WI38 (cell line): ENCODE results near the gene LRRC14B.
"Not testable (repeated sequence)": the region's sequence is repeated elsewhere in the genome, so short reads cannot be mapped to it uniquely, and the experiment has no call there.

ENCODE experiments used
- H3K4me3 ChIP-seq: 2 replicates; pipeline ENCODE4 v1.5.1; 2011; ENCODE audit warnings: low read depth, mild to moderate bottlenecking, control low read depth, low read length
- TF ChIP-seq, protein P1 (sequence below): IDR thresholded peaks from 2 replicates; pipeline ENCODE4 v1.5.1; 2012; ENCODE audit warnings: low read depth, mild to moderate bottlenecking, control low read depth, low read length

LRRC14B gene

DNA sequence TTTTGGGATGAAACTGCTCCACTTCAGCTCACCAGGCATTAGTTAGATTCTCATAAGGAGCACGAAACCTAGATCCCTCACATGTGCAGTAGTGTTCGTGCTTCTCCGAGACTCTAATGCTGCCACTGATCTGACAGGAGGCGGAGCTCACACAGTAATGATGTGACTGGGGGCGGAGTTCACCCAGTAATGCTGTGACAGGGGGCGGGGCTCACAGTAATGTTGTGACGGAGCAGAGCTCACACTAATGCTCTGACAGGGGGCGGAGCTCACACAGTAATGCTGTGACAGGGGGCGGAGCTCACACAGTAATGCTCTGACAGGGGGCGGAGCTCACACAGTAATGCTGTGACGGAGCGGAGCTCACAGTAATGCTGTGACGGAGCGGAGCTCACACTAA is 27.1 kb upstream of the LRRC14B start:
- TF ChIP-seq, protein P1, sequence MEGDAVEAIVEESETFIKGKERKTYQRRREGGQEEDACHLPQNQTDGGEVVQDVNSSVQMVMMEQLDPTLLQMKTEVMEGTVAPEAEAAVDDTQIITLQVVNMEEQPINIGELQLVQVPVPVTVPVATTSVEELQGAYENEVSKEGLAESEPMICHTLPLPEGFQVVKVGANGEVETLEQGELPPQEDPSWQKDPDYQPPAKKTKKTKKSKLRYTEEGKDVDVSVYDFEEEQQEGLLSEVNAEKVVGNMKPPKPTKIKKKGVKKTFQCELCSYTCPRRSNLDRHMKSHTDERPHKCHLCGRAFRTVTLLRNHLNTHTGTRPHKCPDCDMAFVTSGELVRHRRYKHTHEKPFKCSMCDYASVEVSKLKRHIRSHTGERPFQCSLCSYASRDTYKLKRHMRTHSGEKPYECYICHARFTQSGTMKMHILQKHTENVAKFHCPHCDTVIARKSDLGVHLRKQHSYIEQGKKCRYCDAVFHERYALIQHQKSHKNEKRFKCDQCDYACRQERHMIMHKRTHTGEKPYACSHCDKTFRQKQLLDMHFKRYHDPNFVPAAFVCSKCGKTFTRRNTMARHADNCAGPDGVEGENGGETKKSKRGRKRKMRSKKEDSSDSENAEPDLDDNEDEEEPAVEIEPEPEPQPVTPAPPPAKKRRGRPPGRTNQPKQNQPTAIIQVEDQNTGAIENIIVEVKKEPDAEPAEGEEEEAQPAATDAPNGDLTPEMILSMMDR, result no peak
- H3K4me3 ChIP-seq, result no peak overlapping the region

- not testable (repeated sequence) for H3K4me3 ChIP-seq
These were observed 26.5 kb upstream of the LRRC14B start for GRCh38 chr5:164783-165182.

- H3K4me3 ChIP-seq, result no peak overlapping the region
- TF ChIP-seq, protein P1, result no peak
These were observed 24.6 kb upstream of the LRRC14B start for GRCh38 chr5:166441-167372.

DNA sequence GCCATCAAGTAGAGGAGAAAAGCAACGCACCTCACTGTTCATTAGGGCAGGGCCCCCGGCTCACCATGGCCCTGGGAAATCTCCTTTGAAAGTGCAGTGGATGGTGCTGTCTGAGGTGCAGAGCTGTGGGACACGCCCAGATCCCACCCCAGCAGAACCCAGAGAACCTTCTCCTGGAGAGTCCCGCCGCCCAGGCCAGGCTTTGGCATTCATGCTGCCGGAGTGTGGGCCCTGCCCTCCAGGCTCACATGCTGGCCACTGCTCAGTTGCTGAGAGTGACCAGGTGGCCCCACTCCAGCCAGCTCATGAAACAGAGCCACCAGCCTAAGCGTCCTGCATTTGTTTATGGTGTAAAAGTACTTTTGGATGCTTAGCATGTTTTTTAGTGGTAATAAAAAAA is 23.8 kb upstream of the LRRC14B start:
- TF ChIP-seq, protein P1, result no peak
- no peak overlapping the region for H3K4me3 ChIP-seq

GRCh38 chr5:167982-168660 is 23.2 kb upstream of the LRRC14B start:
- TF ChIP-seq, protein P1, result no peak
- H3K4me3 ChIP-seq, result no peak overlapping the region

- TF ChIP-seq, protein P1, result no peak
- no peak overlapping the region for H3K4me3 ChIP-seq
These were observed 22.1 kb upstream of the LRRC14B start for GRCh38 chr5:169071-169727.

DNA sequence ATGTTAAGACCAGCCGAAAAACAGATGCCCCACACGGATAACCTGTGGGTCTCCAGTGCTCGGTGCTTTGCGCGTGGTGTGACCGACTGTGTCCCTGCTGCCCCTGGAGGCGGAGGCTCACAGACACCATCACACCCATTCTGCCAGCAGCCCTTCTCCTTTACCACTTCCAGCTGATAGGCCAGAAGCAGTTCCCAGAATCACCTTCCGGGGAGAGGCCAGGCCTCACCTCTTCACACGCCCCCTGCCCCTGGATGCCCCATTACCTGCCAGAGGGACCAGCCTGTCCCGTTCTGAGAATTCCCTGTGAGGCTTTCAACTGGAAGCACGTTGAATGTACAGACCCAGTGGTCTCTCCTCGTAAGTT is 21.6 kb upstream of the LRRC14B start:
- TF ChIP-seq, protein P1, result no peak
- H3K4me3 ChIP-seq, result no peak overlapping the region
